Mesenchymal stem cell (in vitro differentiated cells and primary cell): ENCODE measurements around the gene ABCD1.
"Not testable (repeated sequence)": the region's sequence is repeated elsewhere in the genome, so short reads cannot be mapped to it uniquely, and the experiment has no call there.

Experiments
- DNase-seq: peaks from one replicate; pipeline ENCODE4 v3.0.0-alpha.2; 2013
- H2AFZ ChIP-seq: one replicate; pipeline ENCODE4 v1.6.1; 2013; ENCODE audit warnings: low read depth, mild to moderate bottlenecking, control low read depth, inconsistent platforms, low read length, moderate library complexity
- H2AK5ac ChIP-seq: 2 replicates; pipeline ENCODE4 v1.6.1; 2013; ENCODE audit warnings: low read length, moderate library complexity, mild to moderate bottlenecking, inconsistent platforms; ENCODE audit not compliant: severe bottlenecking
- H2BK120ac ChIP-seq: one replicate; pipeline ENCODE4 v1.6.1; 2013; ENCODE audit warnings: low read depth, mild to moderate bottlenecking, inconsistent platforms, low read length, moderate library complexity
- H2BK12ac ChIP-seq, 2 experiments: one replicate each; pipeline ENCODE4 v1.6.1; 2013; ENCODE audit warnings: inconsistent platforms in 2 of 2, low read length in 2 of 2, mild to moderate bottlenecking in 2 of 2, moderate library complexity in 2 of 2, control low read depth in 1 of 2
- H2BK15ac ChIP-seq: one replicate; pipeline ENCODE4 v1.6.1; 2013; ENCODE audit warnings: mild to moderate bottlenecking, low read depth, inconsistent platforms; ENCODE audit not compliant: poor library complexity, severe bottlenecking
- H2BK5ac ChIP-seq: 2 replicates; pipeline ENCODE4 v1.6.1; 2013; ENCODE audit warnings: low read depth, mild to moderate bottlenecking, low read length, control low read depth, inconsistent platforms; ENCODE audit not compliant: poor library complexity, severe bottlenecking
- H3K14ac ChIP-seq, 2 experiments: one replicate each; pipeline ENCODE4 v1.6.1; 2013; ENCODE audit warnings: inconsistent platforms in 2 of 2, low read length in 2 of 2, control low read depth in 1 of 2, mild to moderate bottlenecking in 1 of 2, moderate library complexity in 1 of 2
- H3K18ac ChIP-seq, 2 experiments: one replicate each; pipeline ENCODE4 v1.6.1; 2013; ENCODE audit warnings: inconsistent platforms in 2 of 2, low read length in 2 of 2, control low read depth in 1 of 2, low read depth in 1 of 2, mild to moderate bottlenecking in 1 of 2
- H3K23ac ChIP-seq, 2 experiments: one replicate each; pipeline ENCODE4 v1.6.1; 2013; ENCODE audit warnings: inconsistent platforms in 2 of 2, low read length in 2 of 2, mild to moderate bottlenecking in 2 of 2, moderate library complexity in 2 of 2, control low read depth in 1 of 2
- H3K27ac ChIP-seq: 2 replicates; pipeline ENCODE4 v1.5.1; 2013; ENCODE audit warnings: mild to moderate bottlenecking, moderate library complexity, low read length, control low read depth, inconsistent platforms; ENCODE audit not compliant: poor library complexity, severe bottlenecking
- H3K27me3 ChIP-seq, 2 experiments: 2 replicates each; pipeline versions ENCODE4 v1.6.1 to v1.7.0; 2013; ENCODE audit warnings: low read length in 2 of 2, mild to moderate bottlenecking in 2 of 2, moderate library complexity in 2 of 2, control low read depth in 1 of 2, inconsistent platforms in 1 of 2; ENCODE audit not compliant: control insufficient read depth in 1 of 2, insufficient read depth in 1 of 2
- H3K36me3 ChIP-seq, 2 experiments: 2 replicates each; pipeline versions ENCODE4 v1.6.1 to v1.7.0; 2013; ENCODE audit warnings: low read length in 2 of 2, control low read depth in 1 of 2, inconsistent platforms in 1 of 2, low read depth in 1 of 2, mild to moderate bottlenecking in 1 of 2; ENCODE audit not compliant: insufficient read depth in 2 of 2, control insufficient read depth in 1 of 2
- H3K4ac ChIP-seq, 2 experiments: one replicate each; pipeline ENCODE4 v1.6.1; 2013; ENCODE audit warnings: inconsistent platforms in 2 of 2, low read length in 2 of 2, mild to moderate bottlenecking in 2 of 2, moderate library complexity in 2 of 2, control low read depth in 1 of 2, low read depth in 1 of 2
- H3K4me1 ChIP-seq: 2 replicates; pipeline ENCODE4 v1.6.1; 2013; ENCODE audit warnings: low read depth, low read length, control low read depth; ENCODE audit not compliant: control insufficient read depth, insufficient read depth
- H3K4me2 ChIP-seq: 2 replicates; pipeline ENCODE4 v1.6.1; 2013; ENCODE audit warnings: low read length, mild to moderate bottlenecking, inconsistent platforms; ENCODE audit not compliant: poor library complexity, severe bottlenecking
- H3K4me3 ChIP-seq, 2 experiments: 2 replicates each; pipeline versions ENCODE4 v1.5.1 to v1.7.0; 2013; ENCODE audit warnings: low read length in 2 of 2, mild to moderate bottlenecking in 2 of 2, control low read depth in 1 of 2, low read depth in 1 of 2; ENCODE audit not compliant: insufficient read depth in 1 of 2
- H3K79me1 ChIP-seq: replicated peaks from 2 replicates; pipeline ENCODE4 v1.6.1; 2013; ENCODE audit warnings: mild to moderate bottlenecking, control low read depth, low read length, inconsistent platforms; ENCODE audit not compliant: poor library complexity, severe bottlenecking
- H3K9ac ChIP-seq: 2 replicates; pipeline ENCODE4 v1.7.0; 2013; ENCODE audit warnings: mild to moderate bottlenecking, low read length, moderate library complexity
- H3K9me3 ChIP-seq: 2 replicates; pipeline ENCODE4 v1.7.0; 2013; ENCODE audit warnings: mild to moderate bottlenecking, low read length; ENCODE audit not compliant: control insufficient read depth
- H4K8ac ChIP-seq: one replicate; pipeline ENCODE4 v1.6.1; 2013; ENCODE audit warnings: inconsistent platforms, mild to moderate bottlenecking, low read length, moderate library complexity
- H4K91ac ChIP-seq: one replicate; pipeline ENCODE4 v1.6.1; 2013; ENCODE audit warnings: mild to moderate bottlenecking, low read length, inconsistent platforms
- WGBS: methylation state at CpG from one replicate; pipeline ENCODE4 v1.1.7; 2013; ENCODE audit warnings: mixed read lengths; 5-methylcytosine and 5-hydroxymethylcytosine counted together

Gene ABCD1

GRCh38 chrX:153699210-153699783 lies 25.4 kb upstream of the ABCD1 start:
- not testable (repeated sequence) for H2AFZ ChIP-seq, H2BK5ac ChIP-seq, H2BK120ac ChIP-seq, H4K91ac ChIP-seq, DNase-seq, H3K9me3 ChIP-seq, H2BK12ac ChIP-seq, H3K9ac ChIP-seq, H3K23ac ChIP-seq, H4K8ac ChIP-seq, H3K4me2 ChIP-seq, H3K79me1 ChIP-seq, H3K4me3 ChIP-seq, H2BK15ac ChIP-seq, H3K14ac ChIP-seq, H3K18ac ChIP-seq, H2AK5ac ChIP-seq, H3K27me3 ChIP-seq, H3K4ac ChIP-seq, H3K27ac ChIP-seq
- Histone ChIP-seq H3K4me1 (peaks cover 14% of the 10 kb centered on the region), H3K36me3 (peaks cover 20 to 91% of the 10 kb centered on the region in 2 experiments)
- no CpG with 5 or more reads among the region's 16 CpGs for WGBS

- not testable (repeated sequence) for DNase-seq, H2BK5ac ChIP-seq, H2AFZ ChIP-seq, H2BK12ac ChIP-seq, H3K4ac ChIP-seq, H3K4me3 ChIP-seq, H2AK5ac ChIP-seq, H3K9ac ChIP-seq, H2BK120ac ChIP-seq, H3K4me2 ChIP-seq, H3K23ac ChIP-seq, H4K8ac ChIP-seq, H3K14ac ChIP-seq, H4K91ac ChIP-seq, H3K27ac ChIP-seq, H3K9me3 ChIP-seq, H3K18ac ChIP-seq, H3K27me3 ChIP-seq, H2BK15ac ChIP-seq
- Histone ChIP-seq H3K4me1 (peaks cover 14% of the 10 kb centered on the region), H3K79me1 (peaks cover 11% of the 10 kb centered on the region), H3K36me3 (peaks cover 20 to 90% of the 10 kb centered on the region in 2 experiments)
- 98% methylated on average over 10 of the region's 18 CpGs for WGBS
Observed at GRCh38 chrX:153699784-153700371, 24.8 kb upstream of the ABCD1 start.

GRCh38 chrX:153700376-153700945 lies 24.2 kb upstream of the ABCD1 start:
- H3K27ac ChIP-seq = no peak overlapping the region
- H2BK5ac ChIP-seq = no peak overlapping the region
- no peak for DNase-seq
- no peak overlapping the region for H2AFZ ChIP-seq
- no peak overlapping the region for H2BK15ac ChIP-seq
- no peak overlapping the region for H2BK120ac ChIP-seq
- no peak overlapping the region for H4K91ac ChIP-seq
- peaks cover 0 to 3% of the 10 kb centered on the region in 2 experiments for H3K27me3 ChIP-seq
- peaks cover 20 to 91% of the 10 kb centered on the region in 2 experiments for H3K36me3 ChIP-seq
- peaks cover 17% of the 10 kb centered on the region for H3K4me1 ChIP-seq
- no peak overlapping the region for H3K9ac ChIP-seq
- no peak overlapping the region for H3K4me2 ChIP-seq
- no peak overlapping the region for H3K4ac ChIP-seq
- no peak overlapping the region for H3K23ac ChIP-seq
- H3K18ac ChIP-seq = no peak overlapping the region
- no peak overlapping the region for H4K8ac ChIP-seq
- peaks cover 11% of the 10 kb centered on the region for H3K79me1 ChIP-seq
- H3K4me3 ChIP-seq = no peak overlapping the region
- H2BK12ac ChIP-seq = no peak overlapping the region
- no peak overlapping the region for H3K14ac ChIP-seq
- no peak overlapping the region for H2AK5ac ChIP-seq
- H3K9me3 ChIP-seq = no peaks in the 10 kb centered on the region
- WGBS = 82% methylated on average over 12 of the region's 15 CpGs

GRCh38 chrX:153700967-153701366 lies 23.7 kb upstream of the ABCD1 start:
- Histone ChIP-seq H2AK5ac (no peak overlapping the region), H2AFZ (no peak overlapping the region), H4K91ac (no peak overlapping the region), H4K8ac (no peak overlapping the region), H3K27ac (no peak overlapping the region), H3K79me1 (peaks cover 11% of the 10 kb centered on the region), H3K4me3 (no peak overlapping the region), H2BK12ac (no peak overlapping the region), H3K14ac (no peak overlapping the region), H3K4me1 (peaks cover 17% of the 10 kb centered on the region), H3K18ac (no peak overlapping the region), H3K27me3 (peaks cover 0 to 3% of the 10 kb centered on the region in 2 experiments), H3K36me3 (peaks cover 19 to 91% of the 10 kb centered on the region in 2 experiments), H3K4ac (no peak overlapping the region), H3K9ac (no peak overlapping the region), H2BK120ac (no peak overlapping the region), H2BK5ac (no peak overlapping the region), H2BK15ac (no peak overlapping the region), H3K9me3 (no peaks in the 10 kb centered on the region), H3K4me2 (no peak overlapping the region), H3K23ac (no peak overlapping the region)
- 93% methylated on average over 3 of the region's 6 CpGs for WGBS
- no peak for DNase-seq
